Renal pelvis (tissue), 4 donors: ENCODE measurements around the gene ANO2. TPM values are rescaled to one million over a fixed set of nuclear protein-coding genes. Genes with fewer than 3 reads are reported as not detected.
A peak's percentile ranks its signal among the peaks of the same experiment; 100 is the strongest.

ENCODE experiments used
- DNase-seq: peaks from one replicate; pipeline ENCODE4 v3.0.0-alpha.2; 2013
- polyA plus RNA-seq, 3 donors: library from polyadenylated mRNA; unstranded; fragments of 120-200 nt; gene quantifications; one replicate each; pipeline ENCODE4 v1.2.1, GENCODE V29; 2013; ENCODE audit not compliant: insufficient read length in 3 of 3

ANO2 gene
- polyA plus RNA-seq, 3 donors: 4.8 to 5.2 (median 4.9) TPM

DNA sequence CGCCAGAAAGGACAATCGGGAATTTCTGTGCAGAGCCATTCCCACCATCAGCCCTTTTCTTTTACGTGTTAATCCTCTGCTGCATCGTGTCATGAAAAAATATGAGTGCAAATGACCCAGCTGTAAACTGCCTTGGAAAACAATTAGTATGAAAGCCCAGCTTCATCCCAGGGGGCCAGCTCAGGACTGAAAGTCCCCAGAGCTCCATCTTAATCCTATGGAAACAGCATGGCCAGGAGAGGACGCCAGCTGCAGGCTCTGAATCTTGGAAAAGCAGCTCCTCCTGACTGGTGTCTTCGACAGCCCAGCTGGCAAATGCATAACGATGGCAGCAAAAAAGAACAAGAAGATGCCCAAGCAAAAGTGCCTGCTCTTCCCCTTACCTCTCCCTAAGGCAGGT lies 321.6 kb downstream of the ANO2 start:
- no peak for DNase-seq

DNA sequence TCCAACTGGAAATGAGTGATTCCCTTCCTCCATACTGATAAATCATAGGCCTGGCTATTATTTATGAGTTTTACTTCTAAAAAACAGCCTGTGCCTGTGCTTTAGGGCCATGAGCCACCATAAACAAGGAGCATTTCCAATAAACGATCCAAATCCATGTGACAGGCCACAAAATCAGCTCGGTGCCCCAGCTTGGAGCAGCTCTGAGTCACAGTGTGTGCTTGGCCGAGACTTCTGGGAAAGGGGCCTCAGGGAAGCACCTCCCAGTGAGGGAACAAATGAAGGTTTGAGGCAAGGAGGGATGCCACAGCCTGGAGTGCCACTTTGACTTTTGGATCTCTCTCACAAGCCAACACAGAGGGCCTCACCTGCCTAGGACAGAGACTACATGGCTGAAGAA lies 322.8 kb downstream of the ANO2 start:
- DNase-seq: no peak

DNA sequence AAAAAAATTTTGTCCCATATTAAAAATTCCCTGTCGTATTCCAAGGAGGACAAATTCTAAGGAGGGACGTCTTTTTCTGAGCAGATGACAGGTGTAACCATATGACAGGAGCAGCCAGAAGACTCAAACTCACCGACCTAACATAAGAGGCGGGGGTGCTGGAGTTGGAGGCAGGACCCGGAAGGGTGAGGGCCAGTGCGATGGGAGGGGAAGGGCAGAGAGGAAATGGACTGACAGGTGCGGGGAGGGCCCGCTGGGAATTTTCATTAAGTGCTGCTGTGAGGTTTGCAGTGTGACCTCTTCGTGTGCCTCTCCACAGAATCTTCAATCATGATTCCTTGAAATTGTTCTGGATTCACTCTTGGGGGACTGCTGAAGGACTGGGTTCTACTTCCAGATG lies 323.7 kb downstream of the ANO2 start:
- no peak for DNase-seq

DNA sequence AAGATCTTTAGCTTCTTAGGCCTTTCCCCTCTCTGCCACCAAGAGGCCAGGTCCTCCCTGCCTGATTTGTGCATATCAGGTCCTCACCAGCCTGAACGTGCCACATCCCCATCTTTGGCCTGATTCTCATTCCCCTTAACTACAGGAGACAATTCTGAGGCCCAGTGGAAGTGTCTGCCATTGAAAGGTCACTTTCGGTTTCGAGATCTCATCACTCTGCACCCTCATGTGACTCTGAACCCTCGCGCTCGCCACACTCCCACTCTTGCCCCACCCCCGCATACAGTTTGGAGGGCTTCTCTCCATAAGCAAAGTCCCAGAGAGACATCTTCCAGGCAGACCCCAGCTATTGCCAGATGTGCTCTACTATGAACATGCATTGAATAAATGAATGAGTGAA lies 324.2 kb downstream of the ANO2 start:
- no peak for DNase-seq

DNA sequence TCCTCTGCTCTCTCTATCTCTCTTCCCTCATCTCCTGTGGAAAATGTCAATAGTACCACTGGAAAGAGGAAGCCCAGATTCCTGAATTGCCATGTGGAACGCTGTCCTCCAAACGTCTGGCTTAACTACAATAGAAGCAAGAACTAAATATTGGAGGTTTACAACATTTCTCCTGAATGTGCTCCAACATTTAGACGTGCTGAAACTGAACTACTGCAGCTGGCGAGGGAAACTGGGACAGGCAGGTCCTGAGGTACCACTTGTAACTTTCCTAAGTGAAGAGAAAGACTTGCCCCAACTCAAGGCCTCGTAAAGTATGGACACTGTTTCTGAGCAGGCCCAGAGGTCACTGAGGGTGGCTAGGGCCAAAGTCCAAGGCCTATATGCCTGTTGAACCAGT lies 325.4 kb downstream of the ANO2 start:
- no peak for DNase-seq

DNA sequence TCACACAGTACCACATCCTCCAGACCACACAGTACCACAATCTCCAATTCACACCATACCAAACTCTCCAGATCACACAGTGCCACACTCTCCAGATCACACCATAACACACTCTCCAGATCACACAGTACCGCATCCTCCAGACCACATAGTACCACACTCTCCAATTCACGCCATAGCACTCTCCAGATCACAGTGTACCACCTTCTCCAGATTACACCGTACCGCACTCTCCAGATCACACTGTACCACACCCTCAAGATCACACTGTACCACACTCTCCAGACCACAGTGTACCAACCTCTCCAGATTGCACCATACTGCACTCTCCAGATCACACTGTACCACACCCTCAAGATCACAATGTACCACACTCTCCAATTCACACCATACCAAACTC lies 328.2 kb downstream of the ANO2 start:
- DNase-seq: no peak

DNA sequence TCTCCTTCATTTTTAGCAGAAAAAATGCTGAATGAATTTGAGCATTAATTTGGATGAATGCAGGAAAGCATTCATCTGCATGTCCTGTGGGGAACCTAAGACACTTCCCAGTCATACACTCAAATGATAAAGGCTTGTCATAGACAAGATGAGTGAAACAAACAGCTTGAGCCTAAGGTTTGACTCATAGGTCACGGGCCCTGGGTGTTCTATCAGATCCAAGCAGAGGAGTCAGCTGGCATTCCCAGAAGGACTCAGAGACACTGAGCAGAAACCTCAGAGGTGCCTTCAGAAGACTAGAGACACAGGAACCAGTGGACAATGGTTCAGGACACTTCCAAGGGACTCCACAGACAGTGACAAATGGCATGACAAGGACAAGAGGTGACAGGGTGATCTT lies 329.3 kb downstream of the ANO2 start:
- no peak for DNase-seq

DNA sequence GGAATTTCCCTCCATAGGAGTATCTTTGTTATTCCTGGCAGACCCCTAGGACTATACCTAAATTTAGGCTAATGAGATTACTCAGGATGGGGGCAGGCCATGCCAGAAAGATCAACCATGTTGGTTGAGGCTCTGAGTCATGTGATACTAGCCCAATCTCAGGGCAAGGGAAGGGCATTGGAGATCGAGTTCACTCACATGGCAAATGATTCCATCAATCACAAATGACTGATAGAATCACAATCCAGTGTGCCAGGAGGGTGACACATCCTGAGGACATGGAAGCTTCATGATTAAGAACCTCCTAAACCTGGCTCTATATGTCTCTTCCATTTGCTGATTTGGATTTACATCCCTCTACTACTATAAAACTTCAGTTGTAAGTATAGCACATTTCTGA lies 330.8 kb downstream of the ANO2 start:
- no peak for DNase-seq

DNA sequence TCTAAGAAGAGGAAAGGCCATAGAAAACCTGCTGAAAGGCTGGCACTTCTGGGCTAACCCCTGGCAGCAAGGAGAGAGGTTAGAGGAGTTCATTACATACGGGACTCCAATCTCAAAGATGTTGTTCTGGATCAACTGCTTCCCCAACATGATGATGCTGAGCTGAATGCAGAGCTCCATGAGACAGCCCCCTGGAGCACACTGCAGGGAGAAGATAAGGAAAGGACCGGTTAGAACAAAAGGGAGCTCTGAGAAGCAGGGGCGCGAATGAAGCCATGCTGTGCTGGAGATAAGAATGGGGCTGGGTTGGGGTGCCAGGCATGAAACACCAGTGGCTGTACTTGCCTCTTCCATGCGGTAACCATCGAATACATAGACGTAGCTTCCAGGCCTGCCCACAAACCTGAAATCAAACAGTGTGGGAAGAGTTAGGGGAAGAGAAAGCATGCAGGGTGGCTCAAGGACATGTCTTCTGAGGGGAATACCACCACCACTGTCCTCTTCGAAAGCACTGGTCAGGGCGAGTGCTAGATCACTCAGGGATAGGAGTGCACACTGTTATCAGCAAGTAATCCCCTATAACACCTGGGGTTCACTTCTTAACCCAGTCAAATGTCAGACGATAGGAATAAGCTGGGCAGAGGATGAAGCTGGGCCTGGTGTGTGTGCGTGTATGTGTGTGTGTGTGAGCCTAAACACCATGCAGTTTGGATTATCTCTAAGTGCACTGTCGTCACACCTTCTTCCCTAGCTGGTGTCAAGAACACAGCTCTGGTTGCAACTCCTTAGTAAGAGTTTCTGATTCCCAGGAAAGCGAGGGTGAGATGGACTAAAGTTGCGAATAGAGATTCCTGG lies 332.3 kb downstream of the ANO2 start:
- DNase-seq: no peak

DNA sequence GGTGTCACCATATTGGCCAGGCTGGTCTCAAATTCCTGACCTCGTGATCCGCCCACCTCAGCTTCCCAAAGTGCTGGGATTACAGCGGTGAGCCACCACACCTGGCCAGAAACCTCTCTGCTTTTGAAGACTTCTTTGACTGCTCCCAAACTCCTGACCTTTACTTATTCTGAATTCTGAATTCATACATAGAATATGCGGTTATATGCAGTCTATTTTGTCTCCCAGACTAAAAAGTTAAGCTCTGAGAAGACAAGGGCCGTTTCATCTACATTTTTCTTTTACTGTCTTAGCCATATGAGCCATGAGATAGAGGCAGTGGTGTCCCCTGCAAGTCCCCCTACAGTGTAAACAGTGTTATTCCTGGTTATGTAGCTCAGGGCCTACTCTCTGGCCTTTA lies 333.9 kb downstream of the ANO2 start:
- no peak for DNase-seq

DNA sequence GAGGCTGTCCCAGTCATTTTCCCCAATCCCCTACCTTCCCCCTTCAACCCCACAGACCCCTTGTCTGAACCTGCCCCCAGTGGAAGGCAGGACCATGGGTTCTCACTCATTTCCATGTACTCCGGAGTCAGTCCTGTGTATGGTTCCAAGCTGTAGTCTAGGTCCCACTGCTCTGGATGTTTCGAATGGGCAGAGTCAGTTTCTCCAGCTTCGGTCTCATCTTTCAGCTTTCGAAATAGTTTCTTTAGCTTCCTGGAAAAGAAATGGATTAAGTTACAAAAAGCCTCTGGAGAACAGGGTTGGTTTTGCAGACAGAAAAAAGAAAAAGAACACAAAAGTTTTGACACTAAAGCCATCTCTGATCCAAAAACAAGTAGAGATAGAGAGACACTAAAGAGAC lies 345.7 kb downstream of the ANO2 start:
- no peak for DNase-seq

DNA sequence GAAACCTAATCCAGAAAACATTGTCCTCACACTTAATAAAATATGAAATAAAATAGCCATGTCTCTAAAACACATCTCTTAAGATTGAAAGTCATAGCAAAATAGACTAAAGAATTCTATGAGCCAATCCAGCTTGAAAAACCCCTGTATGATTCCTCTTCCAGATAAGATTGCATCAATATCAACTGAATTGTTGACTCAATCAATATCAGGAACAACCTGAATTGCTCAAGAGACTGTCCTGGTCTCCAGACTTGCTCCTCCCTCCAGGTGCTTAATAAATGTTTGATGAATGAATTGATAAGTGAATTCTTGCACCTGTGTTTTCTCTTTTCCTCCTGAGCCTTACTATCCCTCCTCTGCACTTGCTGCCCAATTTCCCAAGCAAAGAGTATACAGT lies 351.1 kb downstream of the ANO2 start:
- DNase-seq: no peak

DNA sequence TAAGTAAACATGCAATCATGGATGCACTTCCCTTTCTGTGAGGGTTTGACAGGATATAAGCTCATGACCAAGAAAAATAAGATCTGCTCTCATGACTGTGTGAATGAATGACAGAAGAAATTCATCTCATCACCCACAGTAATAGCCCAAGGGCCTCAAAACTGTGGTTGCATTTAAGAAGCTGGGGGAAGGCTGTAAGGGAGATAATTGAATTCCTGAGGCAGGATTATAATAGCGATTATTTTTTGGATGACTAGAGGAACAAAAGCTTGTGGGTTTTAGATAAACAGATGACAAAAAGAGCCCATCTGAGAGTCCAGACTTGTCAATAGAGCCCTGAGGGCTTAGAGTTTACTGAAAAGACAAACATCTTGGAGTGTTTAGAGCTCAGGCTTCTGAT lies 352.0 kb downstream of the ANO2 start:
- DNase-seq: no peak

DNA sequence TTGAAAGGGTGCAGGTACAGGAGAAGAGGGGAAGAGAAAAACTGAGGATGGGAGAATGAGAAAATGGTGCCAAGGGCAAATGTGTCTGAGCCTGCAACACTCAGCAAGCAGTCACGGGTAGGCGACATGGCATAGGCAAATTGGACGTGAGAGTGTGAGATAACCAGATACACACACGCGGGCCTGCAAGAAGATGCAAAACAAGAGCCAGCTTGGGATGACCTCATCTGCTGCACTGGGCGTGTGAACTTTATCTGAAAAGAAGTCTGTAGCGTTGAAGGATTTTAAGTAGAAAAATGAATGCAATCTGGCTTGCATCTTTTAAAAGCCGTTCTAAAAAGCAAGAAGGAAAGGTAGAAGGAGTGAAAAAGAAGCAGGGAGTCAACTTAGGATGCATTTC lies 352.7 kb downstream of the ANO2 start:
- no peak for DNase-seq

DNA sequence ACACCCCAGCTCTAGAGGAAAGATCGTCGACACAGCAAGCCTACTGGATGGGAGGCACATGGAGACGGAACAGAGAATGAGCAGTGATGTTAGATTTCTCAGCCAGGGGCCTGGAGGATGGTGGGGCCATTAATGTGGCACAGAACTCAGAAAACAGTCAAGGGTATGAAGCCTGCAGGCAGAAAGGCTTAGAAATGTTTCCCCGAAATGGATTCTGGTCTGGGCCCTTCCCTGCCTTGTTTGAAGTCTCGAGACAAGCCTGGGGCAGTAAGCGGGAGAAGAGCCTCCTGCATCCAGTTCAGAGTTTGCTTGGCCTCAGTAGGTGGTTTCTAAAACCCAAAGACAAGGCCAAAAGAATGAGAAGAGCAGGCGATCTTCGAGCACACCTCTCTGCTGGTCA lies 354.7 kb downstream of the ANO2 start:
- no peak for DNase-seq

DNA sequence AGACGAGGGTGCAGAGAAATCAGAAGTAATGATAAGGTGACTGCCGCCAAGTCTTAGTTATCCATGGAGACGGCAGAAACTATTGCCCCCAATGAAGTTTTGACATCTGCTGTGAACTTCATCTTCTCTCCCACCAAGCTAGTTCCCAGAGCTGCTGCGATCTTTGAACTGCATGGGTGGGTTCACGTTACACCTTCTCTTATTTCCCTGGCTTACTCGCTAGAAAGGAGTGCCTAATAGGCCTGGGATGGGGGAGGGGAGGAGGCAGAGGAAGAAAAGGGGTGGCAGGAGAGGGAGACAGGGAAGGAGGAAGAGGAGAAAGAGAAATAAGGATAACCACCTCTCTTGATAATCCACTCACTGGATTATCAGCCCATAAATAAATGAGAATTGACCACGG lies 356.0 kb downstream of the ANO2 start:
- DNase-seq: peak; percentile 40

DNA sequence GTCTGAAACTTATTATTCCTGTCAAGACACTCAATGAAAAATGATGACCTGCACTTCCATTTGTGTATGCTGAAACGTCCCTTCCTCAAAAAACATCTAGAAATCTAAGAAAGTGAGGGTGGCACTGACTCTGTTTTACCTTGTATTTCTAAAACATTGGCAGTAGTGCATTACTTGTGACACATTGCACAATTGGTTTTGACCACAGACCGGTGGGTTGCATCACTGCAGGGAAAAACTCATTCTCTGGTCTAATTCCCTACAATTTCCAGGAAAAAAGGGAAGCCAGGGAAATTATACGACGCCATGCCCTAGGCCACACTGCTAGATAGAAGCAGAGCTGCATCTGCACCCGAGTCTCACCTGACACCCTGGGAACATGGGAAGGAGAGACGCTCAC lies 356.5 kb downstream of the ANO2 start:
- DNase-seq: no peak

DNA sequence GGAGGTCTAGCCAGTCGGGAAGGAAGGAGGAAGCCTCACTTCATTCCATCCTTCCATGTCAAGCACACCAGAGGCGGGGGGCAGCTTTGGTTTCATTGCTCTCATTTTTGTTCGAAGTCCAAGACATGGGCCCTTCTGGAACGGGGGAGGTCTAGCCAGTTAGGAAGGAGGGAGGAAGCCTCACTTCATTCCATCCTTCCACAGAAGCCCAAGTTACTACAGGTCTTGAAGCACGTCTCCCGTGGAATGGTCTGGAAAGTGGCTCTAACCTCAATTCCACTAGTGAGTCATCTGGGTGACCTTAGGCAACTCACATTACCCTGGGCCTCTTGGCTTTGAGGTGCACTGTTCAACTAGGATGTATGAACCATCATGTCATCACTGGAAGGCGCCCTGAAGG lies 356.9 kb downstream of the ANO2 start:
- DNase-seq: no peak

DNA sequence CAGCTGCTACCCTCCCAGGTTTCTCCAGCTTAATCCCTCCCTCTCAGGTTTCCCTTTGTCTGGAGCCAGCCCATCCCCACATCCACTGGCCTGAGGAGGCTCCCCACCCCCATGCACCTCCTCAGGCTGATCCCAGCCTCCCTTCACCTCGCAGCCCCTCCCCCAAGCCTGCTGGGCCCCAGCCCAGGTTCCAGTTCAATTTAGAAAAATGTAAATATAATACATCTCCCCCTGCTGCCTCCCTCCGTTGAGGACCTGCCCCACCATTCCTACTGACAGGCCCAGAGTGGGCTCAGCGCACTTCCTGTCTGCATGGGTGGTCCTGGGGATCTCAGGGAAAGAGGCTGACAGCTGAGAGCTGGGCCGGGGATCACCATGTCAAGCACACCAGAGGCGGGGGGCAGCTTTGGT lies 357.3 kb downstream of the ANO2 start:
- peak; percentile 74 for DNase-seq

DNA sequence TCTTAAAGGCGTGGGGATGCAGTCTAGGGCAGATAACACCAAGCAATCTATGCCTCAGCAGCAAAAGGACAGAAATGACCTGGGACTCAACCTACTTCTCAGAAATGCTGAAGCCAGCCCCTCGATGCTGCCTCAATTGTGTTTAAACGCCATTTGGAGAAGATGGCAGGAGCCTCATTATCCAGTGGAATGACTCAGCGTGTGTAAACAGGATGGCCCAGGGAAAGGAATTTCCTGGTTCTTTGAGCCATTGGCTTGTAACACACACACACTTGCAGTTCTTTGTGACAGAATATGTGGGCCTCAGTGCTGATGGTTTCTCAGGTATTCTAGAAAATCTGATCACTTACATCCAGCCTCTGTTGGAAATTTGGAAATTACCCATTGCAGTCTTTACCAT lies 358.9 kb downstream of the ANO2 start:
- no peak for DNase-seq

DNA sequence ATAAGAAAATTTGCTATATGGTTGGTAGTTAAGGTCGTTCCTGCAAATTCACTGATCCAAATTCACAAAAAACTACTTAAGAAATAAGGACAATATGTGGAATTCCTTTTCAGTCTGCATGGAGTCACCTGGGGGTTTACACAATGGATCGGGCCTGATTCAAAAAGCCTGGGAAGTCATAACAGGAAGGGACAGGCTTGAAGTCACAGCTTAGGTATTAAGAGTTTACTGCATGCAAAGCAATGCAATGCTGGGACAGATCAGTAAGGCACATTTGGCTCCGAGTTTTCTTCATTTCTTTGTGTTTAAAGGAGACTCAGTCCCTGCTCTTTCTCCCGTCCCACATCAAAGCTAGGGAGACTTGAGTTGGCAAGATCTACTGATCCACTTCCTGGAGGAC lies 359.9 kb downstream of the ANO2 start:
- no peak for DNase-seq

DNA sequence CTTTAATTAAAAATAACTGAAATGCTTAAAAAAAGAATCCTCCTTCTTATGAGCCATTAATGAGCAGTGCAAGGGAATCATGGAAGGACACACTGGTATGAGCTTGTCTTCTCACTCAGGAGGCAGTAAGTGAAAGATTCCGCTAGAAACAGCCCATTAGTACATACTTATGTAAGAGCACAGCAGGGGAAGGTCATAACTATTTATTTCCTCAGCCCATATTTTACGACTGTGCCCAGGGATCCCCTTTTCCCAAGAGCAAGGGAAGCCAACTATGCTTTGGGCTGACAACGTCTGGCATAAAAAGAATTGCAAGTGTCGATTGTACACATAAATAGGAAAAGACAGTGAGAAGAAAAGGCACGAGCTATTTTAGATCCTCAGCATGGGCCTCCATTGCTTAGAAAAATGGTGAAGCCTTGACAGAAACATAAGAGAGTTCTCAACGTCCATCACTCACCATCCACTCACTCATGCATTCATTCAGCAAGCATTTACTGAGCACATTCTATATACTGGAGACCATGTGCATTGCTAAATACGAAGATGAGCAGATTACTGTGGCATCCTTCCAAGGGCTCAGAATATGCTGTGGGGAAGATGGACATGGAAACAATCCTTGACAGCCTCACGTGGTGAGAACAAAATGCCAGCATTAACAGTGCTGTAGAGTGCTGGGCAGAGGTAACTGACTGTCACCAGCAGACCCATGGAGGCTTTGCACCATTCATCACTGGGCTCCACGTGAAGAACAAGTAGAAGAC lies 360.5 kb downstream of the ANO2 start:
- DNase-seq: no peak

DNA sequence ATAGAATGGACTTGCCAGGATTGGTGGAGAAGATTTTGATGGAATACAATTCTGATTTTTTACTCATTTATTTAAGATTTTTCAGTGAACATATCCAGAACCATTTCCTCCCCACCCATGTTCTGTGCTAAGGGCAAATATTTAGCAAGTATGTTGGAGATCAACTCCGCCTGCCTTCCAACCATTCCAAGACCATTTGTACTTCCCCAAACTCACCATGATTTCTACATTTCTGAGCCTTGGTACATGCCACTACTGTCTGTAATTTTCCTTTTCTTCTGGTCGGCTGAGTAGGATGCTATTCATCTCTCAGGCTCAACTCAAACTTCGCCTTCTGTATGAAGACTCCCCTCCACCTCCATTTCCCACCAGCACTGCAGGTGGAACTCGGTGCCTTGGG lies 362.5 kb downstream of the ANO2 start:
- no peak for DNase-seq

DNA sequence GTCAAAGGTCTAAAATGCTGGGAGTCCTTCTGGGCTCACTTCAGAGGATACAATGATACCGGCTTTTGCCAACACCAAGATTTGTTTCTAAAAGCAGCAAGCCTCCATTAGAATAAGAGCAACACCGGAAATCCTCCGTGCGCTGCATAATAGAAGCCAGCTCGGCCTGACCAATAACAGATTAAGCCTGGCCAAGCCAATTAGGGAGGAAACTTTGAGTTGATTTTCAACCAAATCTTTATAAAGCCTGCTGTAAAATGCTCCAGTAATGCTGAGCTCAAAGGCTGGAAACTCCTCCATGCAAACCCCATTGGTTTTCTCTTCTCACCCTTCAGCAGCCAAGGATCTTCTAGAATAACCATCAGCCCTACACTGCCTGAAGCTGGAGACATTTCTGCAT lies 363.0 kb downstream of the ANO2 start:
- no peak for DNase-seq
